ENCODE results near the gene SUSD2.
A peak's percentile ranks its signal among the peaks of the same experiment; 100 is the strongest.
"Not testable (repeated sequence)": the region's sequence is repeated elsewhere in the genome, so short reads cannot be mapped to it uniquely, and the experiment has no call there.

SUSD2 gene

GRCh38 chr22:24216541-24217209 lies 35.4 kb downstream of the SUSD2 start:
- no peak for DNase-seq

- DNase-seq, result no peak
Measured at GRCh38 chr22:24217384-24217783, 36.1 kb downstream of the SUSD2 start.

GRCh38 chr22:24219750-24220149 lies 38.5 kb downstream of the SUSD2 start:
- DNase-seq, result no peak

GRCh38 chr22:24224468-24224867 lies 43.2 kb downstream of the SUSD2 start:
- no peak for DNase-seq

- DNase-seq, result no peak
Measured at GRCh38 chr22:24225044-24225601, 43.8 kb downstream of the SUSD2 start.

GRCh38 chr22:24225951-24226350 lies 44.7 kb downstream of the SUSD2 start:
- DNase-seq, result no peak

GRCh38 chr22:24230911-24231656 lies 49.8 kb downstream of the SUSD2 start:
- peak; percentile 50 to 54 for DNase-seq

- DNase-seq, result no peak
Measured at GRCh38 chr22:24231706-24232105, 50.4 kb downstream of the SUSD2 start.

- no peak for DNase-seq
Measured at GRCh38 chr22:24232124-24232523, 50.8 kb downstream of the SUSD2 start.

- DNase-seq, result no peak
Measured at GRCh38 chr22:24232725-24233124, 51.4 kb downstream of the SUSD2 start.

GRCh38 chr22:24233235-24233634 lies 51.9 kb downstream of the SUSD2 start:
- DNase-seq, result no peak

- DNase-seq, result no peak
Measured at GRCh38 chr22:24233816-24234215, 52.5 kb downstream of the SUSD2 start.

- DNase-seq, result no peak
Measured at GRCh38 chr22:24235315-24235714, 54.0 kb downstream of the SUSD2 start.

- no peak for DNase-seq
Measured at GRCh38 chr22:24236656-24237055, 55.4 kb downstream of the SUSD2 start.

- DNase-seq, result not testable (repeated sequence)
Measured at GRCh38 chr22:24238101-24238694, 56.9 kb downstream of the SUSD2 start.
